GM12878 (cell line): ENCODE measurements around the gene ATG4B. TPM values are rescaled to one million over a fixed set of nuclear protein-coding genes. Genes with fewer than 3 reads are reported as not detected.

ENCODE experiments used
- CBX5 ChIP-seq: sonication (generic); IDR thresholded peaks from 2 replicates; pipeline ENCODE4 v1.6.1; 2016; ENCODE audit warnings: low read depth, moderate library complexity, mild to moderate bottlenecking, inconsistent platforms
- FOXK2 ChIP-seq: fragments of 450-650 bp; IDR thresholded peaks from 2 replicates; pipeline ENCODE4 v1.6.1; 2017; ENCODE audit warnings: mild to moderate bottlenecking, moderate library complexity
- GATAD2B ChIP-seq: fragments of 450-650 bp; conservative IDR thresholded peaks from 2 replicates; pipeline ENCODE4 v1.6.1; 2017; ENCODE audit warnings: low read depth, mild to moderate bottlenecking, moderate library complexity
- HDAC2 ChIP-seq: fragments of 200-600 bp; sonication (generic); IDR thresholded peaks from 2 replicates; pipeline ENCODE4 v1.6.1; 2017
- IKZF2 ChIP-seq, 2 experiments: fragments of 450-650 bp; IDR thresholded peaks; 2 replicates each; pipeline ENCODE4 v1.6.1; 2017; ENCODE audit warnings: mild to moderate bottlenecking in 2 of 2, moderate library complexity in 2 of 2
- IRF4 ChIP-seq: IDR thresholded peaks from 2 replicates; pipeline ENCODE4 v1.6.1; 2011; ENCODE audit warnings: low read depth, low read length
- JUNB ChIP-seq: IDR thresholded peaks from 2 replicates; pipeline ENCODE4 v1.6.1; 2016; ENCODE audit warnings: antibody characterized with exemption, mild to moderate bottlenecking
- KAT2A ChIP-seq: conservative IDR thresholded peaks from 2 replicates; pipeline ENCODE4 v1.6.1; 2011; ENCODE audit warnings: low read depth, low read length; ENCODE audit not compliant: control insufficient read depth
- LARP7 ChIP-seq: fragments of 450-650 bp; IDR thresholded peaks from 2 replicates; pipeline ENCODE4 v1.6.1; 2017; ENCODE audit warnings: mild to moderate bottlenecking
- MXI1 ChIP-seq: fragments of 150-350 bp; IDR thresholded peaks from 2 replicates; pipeline ENCODE4 v1.6.1; 2011; ENCODE audit warnings: low read depth, mild to moderate bottlenecking, inconsistent platforms, low read length, improper control_type of control experiment
- MYC ChIP-seq: IDR thresholded peaks from 2 replicates; pipeline ENCODE4 v1.6.1; 2011; ENCODE audit warnings: mild to moderate bottlenecking, low read length, moderate library complexity, inconsistent platforms; ENCODE audit not compliant: insufficient read depth, insufficient replicate concordance, insufficient read length, severe bottlenecking
- NR2C1 ChIP-seq: fragments of 450-650 bp; IDR thresholded peaks from 2 replicates; pipeline ENCODE4 v1.6.1; 2017; ENCODE audit warnings: antibody characterized with exemption, mild to moderate bottlenecking, moderate library complexity
- NR2C2 ChIP-seq: IDR thresholded peaks from 2 replicates; pipeline ENCODE4 v1.6.1; 2011; ENCODE audit warnings: borderline replicate concordance, low read depth; ENCODE audit not compliant: control insufficient read depth, insufficient read length
- RBBP5 ChIP-seq: fragments of 200-600 bp; sonication (generic); conservative IDR thresholded peaks from 2 replicates; pipeline ENCODE4 v1.6.1; 2016
- RFX5 ChIP-seq: IDR thresholded peaks from 2 replicates; pipeline ENCODE4 v1.6.1; 2011; ENCODE audit warnings: low read depth, low read length, improper control_type of control experiment
- SMAD5 ChIP-seq: IDR thresholded peaks from 2 replicates; pipeline ENCODE4 v1.6.1; 2016; ENCODE audit warnings: antibody characterized with exemption, low read depth
- SREBF2 ChIP-seq: IDR thresholded peaks from 2 replicates; pipeline ENCODE4 v1.6.1; 2012; ENCODE audit warnings: mild to moderate bottlenecking, low read length
- STAT1 ChIP-seq: fragments of 450-650 bp; conservative IDR thresholded peaks from 2 replicates; pipeline ENCODE4 v1.6.1; 2014; ENCODE audit warnings: antibody characterized with exemption, mild to moderate bottlenecking
- TARDBP ChIP-seq: IDR thresholded peaks from 2 replicates; pipeline ENCODE4 v1.6.1; 2016; ENCODE audit warnings: borderline replicate concordance
- TCF12 ChIP-seq: IDR thresholded peaks from 2 replicates; pipeline ENCODE4 v1.6.1; 2011; ENCODE audit warnings: low read depth, mild to moderate bottlenecking, low read length
- USF1 ChIP-seq: IDR thresholded peaks from 2 replicates; pipeline ENCODE4 v1.6.1; 2011; ENCODE audit warnings: borderline replicate concordance, low read depth, mild to moderate bottlenecking, moderate library complexity, mixed read lengths, low read length; ENCODE audit not compliant: insufficient read depth; ENCODE audit errors: extremely low read length
- ZBTB4 ChIP-seq: fragments of 450-650 bp; formaldehyde crosslinking; IDR thresholded peaks from 2 replicates; pipeline ENCODE4 v1.4.0; 2022; ENCODE audit warnings: mild to moderate bottlenecking, moderate library complexity
- polyA plus RNA-seq, 11 experiments: library from polyadenylated mRNA; depleted of rRNA in 4 of 11; unstranded in 6 of 11; stranded (reverse) in 5 of 11; fragments of >200 nt; fragmentation: Nextera tagmentation in 4 of 11; fragmentation: Illumina TruSeq in 1 of 11; extraction: Ambion mirVana in 4 of 11; extraction: Trizol in 1 of 11; gene quantifications; 1 replicate in 1 of 11; 2 replicates in 10 of 11; pipeline versions ENCODE4 v1.2.1 to v1.2.3, GENCODE V29; 2011 to 2016; ENCODE audit warnings: inconsistent platforms in 2 of 11, missing spikeins in 2 of 11, low read depth in 1 of 11
- total RNA-seq, 4 experiments: library from RNA; depleted of rRNA in 3 of 4; stranded (reverse); fragments of >200 nt in 3 of 4; fragmentation: Illumina TruSeq in 1 of 4; extraction: Trizol in 1 of 4; gene quantifications; 2 replicates each; pipeline versions ENCODE4 v1.2.1 to v1.2.3, GENCODE V29; 2013 to 2021
- TF ChIP-seq, protein P1 (sequence below): IDR thresholded peaks from 2 replicates; pipeline ENCODE4 v1.6.1; 2011; ENCODE audit warnings: low read depth, mild to moderate bottlenecking, low read length, moderate library complexity, borderline replicate concordance; ENCODE audit errors: extremely low read depth
- TF ChIP-seq, protein P2 (sequence below): fragments of 450-650 bp; IDR thresholded peaks from 2 replicates; pipeline ENCODE4 v1.6.1; 2017; ENCODE audit warnings: borderline replicate concordance
- TF ChIP-seq, protein P3 (sequence below): IDR thresholded peaks from 2 replicates; pipeline ENCODE4 v1.6.1; 2012; ENCODE audit warnings: low read depth, low read length, improper control_type of control experiment

ATG4B gene
- total and polyA plus RNA-seq, 10 of the 15 experiments (the other 5 are each of a cell fraction or from before 2014, with no cell fraction given): 5.8 to 84.1 (median 64.9) TPM

- TF ChIP-seq MYC (no peak), SMAD5 (no peak), CBX5 (no peak), FOXK2 (no peak), USF1 (no peak), IRF4 (no peak), MXI1 (peak; percentile 74), RBBP5 (no peak), ZBTB4 (CRISPR knock-in tag) (no peak), LARP7 (peak; percentile 65), HDAC2 (no peak), STAT1 (no peak), RFX5 (no peak), GATAD2B (peak; percentile 92), SREBF2 (no peak), NR2C1 (no peak), TARDBP (no peak), KAT2A (no peak), IKZF2 (IDR thresholded peaks at IDR 0.05) (no peak), NR2C2 (no peak), JUNB (no peak), TCF12 (peak; percentile 86)
- TF ChIP-seq, protein P1, sequence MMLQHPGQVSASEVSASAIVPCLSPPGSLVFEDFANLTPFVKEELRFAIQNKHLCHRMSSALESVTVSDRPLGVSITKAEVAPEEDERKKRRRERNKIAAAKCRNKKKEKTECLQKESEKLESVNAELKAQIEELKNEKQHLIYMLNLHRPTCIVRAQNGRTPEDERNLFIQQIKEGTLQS: no peak
- TF ChIP-seq, protein P2, sequence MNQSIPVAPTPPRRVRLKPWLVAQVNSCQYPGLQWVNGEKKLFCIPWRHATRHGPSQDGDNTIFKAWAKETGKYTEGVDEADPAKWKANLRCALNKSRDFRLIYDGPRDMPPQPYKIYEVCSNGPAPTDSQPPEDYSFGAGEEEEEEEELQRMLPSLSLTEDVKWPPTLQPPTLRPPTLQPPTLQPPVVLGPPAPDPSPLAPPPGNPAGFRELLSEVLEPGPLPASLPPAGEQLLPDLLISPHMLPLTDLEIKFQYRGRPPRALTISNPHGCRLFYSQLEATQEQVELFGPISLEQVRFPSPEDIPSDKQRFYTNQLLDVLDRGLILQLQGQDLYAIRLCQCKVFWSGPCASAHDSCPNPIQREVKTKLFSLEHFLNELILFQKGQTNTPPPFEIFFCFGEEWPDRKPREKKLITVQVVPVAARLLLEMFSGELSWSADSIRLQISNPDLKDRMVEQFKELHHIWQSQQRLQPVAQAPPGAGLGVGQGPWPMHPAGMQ: no peak
- TF ChIP-seq, protein P3, sequence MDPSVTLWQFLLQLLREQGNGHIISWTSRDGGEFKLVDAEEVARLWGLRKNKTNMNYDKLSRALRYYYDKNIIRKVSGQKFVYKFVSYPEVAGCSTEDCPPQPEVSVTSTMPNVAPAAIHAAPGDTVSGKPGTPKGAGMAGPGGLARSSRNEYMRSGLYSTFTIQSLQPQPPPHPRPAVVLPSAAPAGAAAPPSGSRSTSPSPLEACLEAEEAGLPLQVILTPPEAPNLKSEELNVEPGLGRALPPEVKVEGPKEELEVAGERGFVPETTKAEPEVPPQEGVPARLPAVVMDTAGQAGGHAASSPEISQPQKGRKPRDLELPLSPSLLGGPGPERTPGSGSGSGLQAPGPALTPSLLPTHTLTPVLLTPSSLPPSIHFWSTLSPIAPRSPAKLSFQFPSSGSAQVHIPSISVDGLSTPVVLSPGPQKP: no peak
Measured at GRCh38 chr2:241702155-241703031, 64.9 kb downstream of the ATG4B start (continued).
